Stimulated activated CD4-positive, alpha-beta T cell treated with anti-CD3 and anti-CD28 coated beads, Interleukin-4, amount 100 ng/mL, for 24 hours (primary cell): Measurements from ENCODE around the gene DLL1.
"Not testable (repeated sequence)": the region's sequence is repeated elsewhere in the genome, so short reads cannot be mapped to it uniquely, and the experiment has no call there.

ENCODE experiments used
- DNase-seq: peaks from one replicate; pipeline ENCODE4 v3.0.0-alpha.2; 2020

The DLL1 gene

GRCh38 chr6:170290296-170291128 lies at the start of gene DLL1:
DLL1 (minus strand) TSS chr6:170291078; CDS start chr6:170290139, 939 bp downstream.
- DNase-seq: no peak

DNA sequence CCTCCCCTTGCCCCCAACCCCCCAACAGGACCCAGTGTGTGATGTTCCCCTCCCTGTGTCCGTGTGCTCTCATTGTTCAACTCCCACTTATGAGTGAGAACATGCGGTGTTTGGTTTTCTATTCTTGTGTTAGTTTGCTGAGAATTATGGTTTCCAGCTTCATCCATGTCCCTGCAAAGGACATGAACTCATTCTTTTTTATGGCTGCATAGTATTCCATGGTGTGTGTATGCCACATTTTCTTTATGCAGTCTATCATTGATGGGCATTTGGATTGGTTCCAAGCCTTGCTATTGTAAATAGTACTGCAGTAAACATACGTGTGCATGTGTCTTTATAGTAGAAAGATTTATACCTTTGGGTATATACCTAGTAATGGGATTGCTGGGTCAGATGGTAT lies 44.3 kb upstream of the DLL1 start:
- DNase-seq: not testable (repeated sequence)

DNA sequence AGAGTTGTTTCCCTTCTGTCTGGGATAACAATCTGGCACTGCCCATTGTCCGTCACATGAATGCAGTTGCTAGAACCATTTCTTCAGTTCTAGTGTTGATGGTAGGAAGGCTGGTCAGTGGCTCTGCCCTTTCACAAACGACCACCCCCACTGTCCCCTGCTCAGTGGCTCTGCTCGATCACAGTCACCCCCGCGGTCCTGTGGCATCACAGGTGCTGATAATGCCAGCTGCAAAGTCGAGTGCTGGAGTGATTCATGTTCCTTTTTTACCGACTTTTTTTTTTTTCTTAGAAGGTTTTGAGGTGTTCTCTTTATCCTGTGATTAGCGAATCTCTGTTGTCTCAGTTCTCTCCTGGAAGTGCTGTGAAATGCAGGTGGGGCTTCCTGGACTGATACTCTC lies 38.4 kb upstream of the DLL1 start:
- no peak for DNase-seq

GRCh38 chr6:170317718-170318117 lies 26.8 kb upstream of the DLL1 start:
- DNase-seq: no peak

DNA sequence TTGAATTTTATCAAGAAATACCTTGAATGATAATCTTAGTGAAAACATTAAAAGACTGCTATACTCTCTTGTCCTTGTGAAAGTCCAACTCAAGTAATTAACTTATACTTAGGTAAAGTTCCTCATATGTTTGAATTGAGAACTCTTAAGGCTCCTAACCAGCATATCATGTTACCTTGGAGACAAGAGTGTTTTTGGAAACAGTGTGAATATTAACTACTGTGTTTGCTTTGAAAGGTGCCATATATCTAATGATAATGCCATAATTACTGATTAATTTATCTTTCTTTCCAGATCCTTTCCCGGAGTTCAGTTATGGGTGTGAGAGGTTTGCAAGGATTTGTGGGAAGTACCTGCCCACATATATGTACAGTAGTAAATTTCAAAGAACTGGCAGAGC lies 26.2 kb upstream of the DLL1 start:
- no peak for DNase-seq

GRCh38 chr6:170316071-170316470 lies 25.2 kb upstream of the DLL1 start:
- DNase-seq: no peak

- DNase-seq: no peak
Observed at GRCh38 chr6:170314983-170315382, 24.1 kb upstream of the DLL1 start.

- DNase-seq: no peak
Observed at GRCh38 chr6:170313716-170314295, 22.9 kb upstream of the DLL1 start.

DNA sequence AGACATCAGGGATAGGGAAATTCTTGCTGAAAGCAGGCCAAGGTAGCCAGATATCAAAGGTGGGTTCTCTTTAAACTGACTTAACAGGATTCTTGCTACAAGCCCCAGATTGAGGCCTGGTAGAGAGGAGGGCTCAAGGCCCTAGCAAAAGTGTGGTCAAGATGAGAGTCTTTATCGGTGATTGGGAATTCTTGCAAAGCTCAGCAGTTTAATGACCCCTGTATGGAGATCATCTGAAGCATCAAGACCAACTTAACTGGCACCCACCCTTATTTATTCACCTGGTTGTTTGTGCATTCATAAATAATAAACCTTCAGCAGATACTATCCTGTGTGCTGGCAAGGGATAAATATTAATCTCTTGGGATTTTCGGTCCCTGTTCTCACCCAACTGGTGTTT lies 22.0 kb upstream of the DLL1 start:
- DNase-seq: no peak

DNA sequence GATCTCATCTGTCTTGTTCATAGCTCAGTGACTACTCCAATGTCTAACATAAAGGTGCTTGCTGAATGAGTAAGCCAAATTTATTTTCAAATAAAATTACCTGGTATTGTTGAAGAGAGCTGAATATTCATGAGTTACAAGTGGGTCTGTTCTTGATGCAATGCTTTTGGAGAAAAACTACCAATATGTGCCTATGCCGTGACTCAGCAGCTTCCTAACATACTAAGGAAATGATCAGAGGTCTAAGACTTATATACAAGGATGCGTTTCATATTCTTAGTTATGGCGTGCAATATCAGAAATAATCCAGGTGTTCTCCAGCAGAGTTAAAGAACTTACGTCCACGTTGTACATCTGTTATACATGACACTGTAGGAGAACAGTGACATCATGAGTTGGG lies 20.8 kb upstream of the DLL1 start:
- DNase-seq: no peak

GRCh38 chr6:170308761-170309160 lies 17.9 kb upstream of the DLL1 start:
- DNase-seq: no peak

DNA sequence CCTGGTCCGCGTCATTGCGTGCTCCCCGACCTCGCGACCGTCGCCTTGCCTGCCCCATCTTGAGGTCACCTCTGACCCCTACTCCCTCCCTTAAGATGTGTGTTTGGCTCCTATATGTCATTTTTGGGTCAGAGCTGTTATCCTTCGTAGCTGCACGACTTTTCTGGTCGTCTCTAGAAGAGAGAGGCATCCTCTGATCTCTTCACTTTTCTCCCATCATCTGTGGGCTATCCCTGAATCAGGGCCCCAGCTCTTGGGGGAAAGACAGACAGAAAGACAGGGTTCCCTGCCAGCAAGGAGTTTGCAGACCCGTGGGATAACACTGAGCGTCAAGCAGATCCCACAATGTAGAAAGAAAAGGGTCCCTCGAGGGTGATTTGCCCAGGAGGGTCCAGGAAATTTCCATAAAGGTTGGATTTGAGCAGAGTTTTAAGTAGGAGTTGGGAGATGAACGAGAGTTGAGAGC lies 16.2 kb upstream of the DLL1 start:
- no peak for DNase-seq

DNA sequence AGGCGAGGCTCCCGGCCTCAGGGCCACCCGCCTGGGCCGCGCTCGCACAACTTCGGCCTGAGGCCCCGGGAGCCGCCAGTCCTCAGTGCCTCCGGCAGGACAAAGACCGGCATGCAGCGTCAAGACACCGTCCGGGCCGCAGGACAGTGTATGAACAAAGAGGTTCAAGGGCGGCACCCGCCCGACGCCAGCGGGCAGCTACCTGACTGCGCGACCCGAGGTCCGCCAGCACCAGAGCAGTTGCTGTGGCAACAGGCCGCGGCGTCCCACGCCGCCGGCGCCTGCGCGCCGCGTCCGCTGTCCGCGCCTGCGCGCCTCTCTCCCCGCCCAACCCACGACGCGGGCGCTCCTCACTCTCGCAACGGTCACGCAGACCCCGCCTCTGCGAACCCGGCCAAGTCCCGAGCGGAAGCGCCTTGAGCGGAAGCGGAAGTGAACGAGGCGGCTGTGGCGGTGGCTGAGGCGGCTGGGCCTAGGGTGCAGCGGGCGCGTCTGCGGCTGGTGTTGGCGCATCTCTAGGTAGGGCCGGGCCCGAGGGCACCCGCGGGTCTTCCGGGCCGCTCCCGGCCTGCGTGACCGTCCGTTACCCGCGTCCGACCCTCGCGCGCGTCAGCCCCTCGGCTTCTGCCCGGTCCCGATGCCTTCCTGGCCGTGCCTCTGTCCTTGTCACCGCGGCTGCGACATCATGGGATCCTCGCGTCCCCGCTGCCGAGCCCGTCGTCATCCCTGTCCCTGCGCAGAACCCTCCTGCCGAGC lies 15.6 kb upstream of the DLL1 start, which contains the start of gene FAM120B:
FAM120B (plus strand) TSS at position 435 of the 756 bp plus-strand sequence. CDS start 10,633 bp downstream, outside the sequence.
- peak; percentile 96 for DNase-seq

DNA sequence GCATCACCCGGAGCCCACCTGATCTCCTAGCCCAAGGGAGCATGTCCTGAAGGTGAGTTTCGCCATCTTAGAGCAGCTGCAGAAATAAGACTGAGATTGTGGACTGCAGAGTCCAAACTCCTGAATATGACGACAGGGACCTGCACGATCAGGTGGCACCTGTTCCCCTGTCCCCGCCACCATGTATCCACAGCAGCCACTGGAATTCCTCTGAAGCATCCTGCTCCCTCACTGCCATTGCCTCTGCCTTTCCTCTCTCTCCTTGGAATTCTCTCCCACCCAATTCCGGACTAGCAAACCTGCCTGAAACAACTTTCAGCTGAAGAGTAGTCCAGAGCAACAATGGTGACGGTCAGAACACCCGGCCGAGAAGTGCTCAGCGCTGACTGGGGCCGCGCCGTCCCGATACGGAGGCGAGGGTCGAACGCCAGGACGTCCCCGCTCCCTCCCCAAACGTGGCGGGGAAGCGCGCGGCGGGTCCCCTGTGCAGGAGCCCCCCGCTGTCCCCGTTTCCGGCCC lies 15.0 kb upstream of the DLL1 start:
- DNase-seq: no peak

DNA sequence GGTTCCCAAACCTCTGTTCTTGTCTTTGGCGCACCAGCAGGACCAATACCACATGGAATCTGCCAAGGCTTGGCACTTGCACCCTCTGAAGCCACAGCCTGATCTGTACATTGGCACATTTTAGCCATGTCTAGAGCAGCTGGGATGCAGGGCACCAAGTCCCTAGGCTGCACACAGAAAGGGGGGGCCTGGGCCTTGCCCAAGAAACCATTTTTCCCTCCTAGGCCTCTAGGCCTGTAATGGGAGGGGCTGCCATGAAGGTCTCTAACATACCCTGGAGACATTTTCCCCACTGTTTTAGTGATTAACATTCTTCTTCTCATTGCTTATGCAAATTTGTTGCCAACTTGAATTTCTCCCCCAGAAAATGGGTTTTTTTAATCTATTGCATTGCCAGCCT lies 10.3 kb upstream of the DLL1 start:
- no peak for DNase-seq

GRCh38 chr6:170298688-170299087 lies 7.8 kb upstream of the DLL1 start:
- DNase-seq: no peak

DNA sequence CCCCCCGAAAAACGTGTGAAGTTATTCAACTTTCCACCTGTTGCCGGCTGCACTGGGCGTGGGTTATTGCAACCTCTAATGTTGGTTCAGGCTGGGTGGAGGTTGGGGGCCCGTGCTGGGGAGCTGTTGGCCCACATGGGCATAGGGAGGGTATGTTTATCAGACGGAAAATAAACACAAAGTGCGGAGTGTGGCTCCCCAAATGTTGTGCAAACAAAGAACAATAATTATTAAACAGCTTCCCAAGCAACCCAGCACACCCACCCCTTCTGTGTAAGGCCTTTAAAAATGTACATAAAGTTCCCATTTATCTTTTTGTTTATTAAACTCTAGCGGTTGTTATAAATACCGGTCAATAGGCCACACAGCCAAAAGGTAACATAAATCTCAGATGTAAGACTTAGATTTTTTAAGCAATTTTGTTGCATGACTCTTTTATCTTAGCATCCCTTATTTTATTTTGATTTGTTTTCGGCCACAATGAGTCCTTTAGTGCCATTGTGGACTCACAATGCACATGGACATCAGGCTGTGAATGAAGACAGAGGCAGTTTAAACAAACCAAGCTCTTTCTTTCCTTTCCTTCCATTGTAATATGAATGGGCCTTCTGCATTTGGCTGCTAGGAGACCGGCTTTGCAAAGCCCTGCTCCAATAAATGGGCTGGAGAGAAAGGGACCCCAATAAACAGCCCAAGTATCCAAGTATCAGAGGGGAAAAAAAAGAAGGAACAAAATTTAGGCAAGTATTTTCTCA lies 6.9 kb upstream of the DLL1 start:
- DNase-seq: no peak

GRCh38 chr6:170296746-170297575 lies 6.1 kb upstream of the DLL1 start:
- DNase-seq: no peak

DNA sequence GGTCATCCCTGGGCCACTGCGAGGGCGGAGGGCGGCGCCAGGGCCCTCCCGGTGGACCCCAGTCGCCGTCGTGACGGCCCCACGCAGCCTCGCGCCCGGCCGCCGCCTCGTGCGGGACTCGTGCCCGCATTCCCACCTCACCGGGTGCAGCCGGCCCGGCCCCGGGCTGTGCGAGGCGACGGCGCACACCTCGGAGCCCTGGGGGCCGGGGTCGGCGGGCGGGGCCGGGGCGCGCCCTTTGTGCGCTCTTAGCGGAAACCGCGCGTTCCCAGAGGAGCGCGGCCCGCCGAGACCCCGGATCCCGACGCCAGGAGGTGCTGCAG lies 5.5 kb upstream of the DLL1 start:
- DNase-seq: no peak

DNA sequence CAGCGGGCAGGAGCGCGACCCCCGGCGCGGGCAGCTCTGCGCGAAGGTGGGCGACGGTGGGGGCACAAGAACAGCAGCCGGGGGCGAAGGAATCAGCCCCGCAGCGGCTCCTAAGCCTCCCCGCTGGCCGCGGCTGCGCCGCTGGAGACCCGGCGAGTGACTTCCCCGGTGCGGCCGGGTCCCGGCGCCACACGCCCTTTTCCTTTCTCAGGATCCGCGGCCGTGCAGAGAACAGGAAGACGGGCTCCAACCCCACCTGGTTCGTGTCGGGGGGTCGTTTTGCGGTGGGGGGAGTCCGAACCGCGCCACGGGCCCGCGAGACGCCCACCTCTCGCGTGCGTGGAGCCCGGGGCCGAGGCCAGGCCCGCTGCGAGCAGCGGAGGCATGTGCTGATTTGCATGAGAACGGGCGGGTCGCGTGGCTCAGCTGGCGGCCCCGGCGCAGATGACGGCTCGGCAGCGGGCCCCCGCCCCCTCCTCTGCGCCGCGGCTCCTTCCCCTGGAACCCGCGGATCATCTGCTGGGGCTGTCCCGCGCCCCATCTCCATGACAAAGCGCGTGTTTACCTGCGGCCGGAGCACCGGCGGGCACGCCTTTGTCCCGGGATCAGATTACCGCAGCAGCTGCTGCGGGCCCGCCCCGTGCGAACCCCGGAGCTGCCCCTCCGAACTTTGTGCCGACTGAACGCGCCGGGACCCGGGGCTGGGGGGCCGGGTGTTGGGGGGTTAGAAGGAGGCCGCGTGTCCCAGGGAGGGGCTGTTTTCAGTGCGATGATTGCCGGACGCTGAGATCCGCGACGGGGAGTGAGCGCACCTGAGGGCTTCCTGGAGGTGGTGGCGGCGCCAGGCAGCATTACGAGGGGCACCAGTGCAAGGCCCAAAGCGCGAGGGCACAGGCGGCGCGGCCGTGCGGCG lies 4.9 kb upstream of the DLL1 start:
- DNase-seq: peak; percentile 54
